HCT116 (cell line): ENCODE measurements around the gene NT5C3A. TPM values are rescaled to one million over a fixed set of nuclear protein-coding genes. Genes with fewer than 3 reads are reported as not detected.

Experiments used
- ATAC-seq: fragments of 200-7000 bp; cut with Tn5 transposase; 2 replicates; pipeline ENCODE4 v1.9.1; 2020; ENCODE audit warnings: mild to moderate bottlenecking, moderate library complexity
- BruUV-seq: library from RNA; stranded (reverse); fragments of 400-500 nt; replicated peaks from 2 replicates; lab custom pipeline; 2021; lab: Mats Ljungman, UMichigan
- CTCF ChIA-PET: fragments of 300-600 bp; sonication (Branson Sonifier 250); formaldehyde crosslinking; loops from one replicate; lab custom pipeline; 2021; ENCODE audit warnings: antibody characterized with exemption; lab: Charles Lee
- POLR2A ChIA-PET: fragments of 300-600, 350-600 bp; sonication (Branson Sonifier 250); formaldehyde crosslinking; loops from one replicate; lab custom pipeline; 2021; ENCODE audit warnings: antibody characterized with exemption; lab: Charles Lee
- RAD21 ChIA-PET, 2 experiments: fragments of 300-600 bp; sonication (Branson Sonifier 250); formaldehyde crosslinking; loops; one replicate each; lab custom pipeline; 2023; ENCODE audit warnings: low total read pairs in 2 of 2; ENCODE audit not compliant: uncharacterized antibody in 2 of 2, unreplicated experiment in 2 of 2, low non-redundant PET in 1 of 2; lab: Charles Lee
- DNase-seq: peaks from one replicate; pipeline ENCODE4 v3.0.0-alpha.2; 2010; ENCODE audit warnings: low read depth, low spot score
- H2AFZ ChIP-seq: fragments of 200-600 bp; shearing (Covaris generic), sonication (generic); 2 replicates; pipeline ENCODE4 v1.6.1; 2017; ENCODE audit warnings: low read depth, mixed run types, mixed read lengths, antibody characterized with exemption, low read length; ENCODE audit not compliant: poor library complexity, severe bottlenecking
- H3K27ac ChIP-seq: 2 replicates; pipeline ENCODE4 v1.5.1; 2012; ENCODE audit warnings: low read depth, low read length
- H3K27me3 ChIP-seq: fragments of 200-600 bp; sonication (generic); 2 replicates; pipeline ENCODE4 v1.6.1; 2016; ENCODE audit warnings: mixed run types, low read length, mixed read lengths; ENCODE audit not compliant: insufficient read depth
- H3K36me3 ChIP-seq, 2 experiments: fragments of 200-500 bp in 1 of 2; fragments of 200-600 bp in 1 of 2; sonication (Bioruptor generic) in 1 of 2; sonication (generic) in 1 of 2; 2 replicates each; pipeline versions ENCODE4 v1.5.1 to v1.6.1; 2014 to 2016; ENCODE audit warnings: low read length in 2 of 2, inconsistent platforms in 1 of 2, mixed read lengths in 1 of 2, mixed run types in 1 of 2; ENCODE audit not compliant: insufficient read depth in 2 of 2, control insufficient read depth in 1 of 2
- H3K4me1 ChIP-seq, 2 experiments: fragments of 200-600 bp in 1 of 2; sonication (generic) in 1 of 2; 2 replicates each; pipeline versions ENCODE4 v1.5.1 to v1.6.1; 2012 to 2017; ENCODE audit warnings: low read length in 2 of 2, inconsistent platforms in 1 of 2, mild to moderate bottlenecking in 1 of 2, mixed read lengths in 1 of 2, mixed run types in 1 of 2, moderate library complexity in 1 of 2; ENCODE audit not compliant: insufficient read depth in 2 of 2, control insufficient read depth in 1 of 2
- H3K4me2 ChIP-seq: fragments of 200-600 bp; sonication (generic); 2 replicates; pipeline ENCODE4 v1.6.1; 2017; ENCODE audit warnings: mixed run types, low read length, mixed read lengths
- H3K4me3 ChIP-seq, 2 experiments: fragments of 200-600 bp in 1 of 2; sonication (generic) in 1 of 2; replicated peaks in 1 of 2; 2 replicates each; pipeline ENCODE4 v1.5.1; 2011 to 2016; ENCODE audit warnings: low read length in 2 of 2, control low read depth in 1 of 2, low read depth in 1 of 2, mild to moderate bottlenecking in 1 of 2, mixed read lengths in 1 of 2, mixed run types in 1 of 2
- H3K79me2 ChIP-seq: fragments of 200-600 bp; sonication (generic); 2 replicates; pipeline ENCODE4 v1.6.1; 2017; ENCODE audit warnings: mild to moderate bottlenecking, mixed run types, low read length, moderate library complexity, mixed read lengths; ENCODE audit not compliant: insufficient read depth
- H3K9ac ChIP-seq: fragments of 200-600 bp; sonication (generic); 2 replicates; pipeline ENCODE4 v1.6.1; 2016; ENCODE audit warnings: low read length, mixed read lengths
- H3K9me2 ChIP-seq: fragments of 200-600 bp; sonication (generic), shearing (Covaris generic); 2 replicates; pipeline ENCODE4 v1.6.1; 2017; ENCODE audit warnings: mixed run types, mild to moderate bottlenecking, moderate library complexity; ENCODE audit not compliant: insufficient read depth
- H3K9me3 ChIP-seq, 2 experiments: fragments of 200-500 bp in 1 of 2; fragments of 200-600 bp in 1 of 2; sonication (Bioruptor generic) in 1 of 2; sonication (generic) in 1 of 2; 2 replicates each; pipeline ENCODE4 v1.6.1; 2014 to 2017; ENCODE audit warnings: low read length in 2 of 2, mixed read lengths in 2 of 2, inconsistent platforms in 1 of 2, low read depth in 1 of 2, mild to moderate bottlenecking in 1 of 2, mixed run types in 1 of 2, moderate library complexity in 1 of 2; ENCODE audit not compliant: control insufficient read depth in 1 of 2, insufficient read depth in 1 of 2
- H4K20me1 ChIP-seq: fragments of 200-600 bp; sonication (generic), shearing (Covaris generic); 2 replicates; pipeline ENCODE4 v1.6.1; 2017; ENCODE audit warnings: mixed run types, mild to moderate bottlenecking, moderate library complexity; ENCODE audit not compliant: insufficient read depth
- ATF3 ChIP-seq: IDR thresholded peaks from 2 replicates; pipeline ENCODE4 v1.6.1; 2012
- CBX3 ChIP-seq: IDR thresholded peaks from 2 replicates; pipeline ENCODE4 v1.6.1; 2012; ENCODE audit warnings: low read depth
- CTCF ChIP-seq, 3 experiments: fragments of 200-600 bp in 1 of 3; sonication (generic) in 1 of 3; IDR thresholded peaks in 2 of 3; conservative IDR thresholded peaks in 1 of 3; 2 replicates each; pipeline ENCODE4 v1.5.1; 2012 to 2017; ENCODE audit warnings: low read depth in 2 of 3, low read length in 2 of 3, antibody characterized with exemption in 1 of 3, borderline replicate concordance in 1 of 3, control low read depth in 1 of 3, mild to moderate bottlenecking in 1 of 3, mixed read lengths in 1 of 3, mixed run types in 1 of 3, moderate library complexity in 1 of 3; ENCODE audit not compliant: insufficient read depth in 1 of 3
- EGR1 ChIP-seq: IDR thresholded peaks from 2 replicates; pipeline ENCODE4 v1.6.1; 2012; ENCODE audit warnings: low read depth
- POLR2AphosphoS5 ChIP-seq: IDR thresholded peaks from 2 replicates; pipeline ENCODE4 v1.6.1; 2011; ENCODE audit warnings: mild to moderate bottlenecking, low read depth, low read length, moderate library complexity
- RAD21 ChIP-seq: IDR thresholded peaks from 2 replicates; pipeline ENCODE4 v1.6.1; 2012; ENCODE audit warnings: low read depth, mild to moderate bottlenecking
- TCF7L2 ChIP-seq: IDR thresholded peaks from 2 replicates; pipeline ENCODE4 v1.7.0; 2011; ENCODE audit warnings: borderline replicate concordance, inconsistent platforms; ENCODE audit not compliant: insufficient read depth, insufficient read length; ENCODE audit errors: extremely low read depth
- intact Hi-C: fragments of 100-400 bp; cut with micrococcal nuclease; formaldehyde crosslinking; loops from 2 replicates; pipeline ENCODE4 v1.10.0; 2022
- total RNA-seq: library from RNA; stranded (reverse); gene quantifications from one replicate; pipeline ENCODE4 v1.2.1, GENCODE V29; 2021; ENCODE audit not compliant: unreplicated experiment

Gene NT5C3A
- total RNA-seq, 1 experiment from 2014 or later, result 32.5 TPM

- CTCF ChIA-PET, result interaction anchor here (1.1 kb wide), 1 partner anchor 12 kb away, joined by 4 read pairs; the partner anchor contains the start of gene NT5C3A
- Histone ChIP-seq H3K9me3 (no peaks in the 10 kb centered on the region), H3K79me2 (peaks cover 98% of the 10 kb centered on the region), H3K4me1 (peaks cover 0 to 8% of the 10 kb centered on the region in 2 experiments; a peak in 2 of 4 replicates), H3K9me2 (no peaks in the 10 kb centered on the region)
- POLR2A ChIA-PET, result interaction anchor here (2.1 kb wide), 1 partner anchor 12 kb away, joined by 5 read pairs; the partner anchor contains the start of gene NT5C3A
- RAD21 ChIA-PET, result no interaction called here
- intact Hi-C loops, result loop anchor here (1.0 kb wide), 1 partner anchor 250 kb away; no protein-coding TSS in a partner anchor
- TF ChIP-seq ATF3, result no peak
- TF ChIP-seq TCF7L2, result no peak
- TF ChIP-seq POLR2AphosphoS5, result no peak
- peak; percentile 64 to 70 (median 66); a peak in 5 of 6 replicates for TF ChIP-seq CTCF (IDR thresholded peaks at IDR 0.05 in 2 of 3, conservative IDR thresholded peaks at IDR 0.05 in 1 of 3; ENCODE audit: borderline replicate concordance in 1 of 3, insufficient read depth in 1 of 3, low read depth in 2 of 3, low read length in 2 of 3)
- TF ChIP-seq CBX3, result no peak
- TF ChIP-seq RAD21, result peak; percentile 75
- no peak for TF ChIP-seq EGR1
- TF ChIP-seq, all 23 proteins: peak for 2
- DNase-seq (peak; percentile 13), ATAC-seq (peak; percentile 71)
- Histone ChIP-seq H3K9ac (no peak overlapping the region), H3K36me3 (no peaks in the 10 kb centered on the region), H3K27ac (no peak overlapping the region), H4K20me1 (peaks cover 27% of the 10 kb centered on the region), H3K4me3 (no peak overlapping the region), H2AFZ (no peak overlapping the region), H3K27me3 (no peaks in the 10 kb centered on the region), H3K4me2 (no peak overlapping the region)
- no TSS peak for BruUV-seq
Observed at GRCh38 chr7:33050535-33051318, 11.8 kb downstream of the NT5C3A start.
